Measurements from ENCODE around the gene LPCAT1.
"Not testable (repeated sequence)": the region's sequence is repeated elsewhere in the genome, so short reads cannot be mapped to it uniquely, and the experiment has no call there.

The LPCAT1 gene

DNA sequence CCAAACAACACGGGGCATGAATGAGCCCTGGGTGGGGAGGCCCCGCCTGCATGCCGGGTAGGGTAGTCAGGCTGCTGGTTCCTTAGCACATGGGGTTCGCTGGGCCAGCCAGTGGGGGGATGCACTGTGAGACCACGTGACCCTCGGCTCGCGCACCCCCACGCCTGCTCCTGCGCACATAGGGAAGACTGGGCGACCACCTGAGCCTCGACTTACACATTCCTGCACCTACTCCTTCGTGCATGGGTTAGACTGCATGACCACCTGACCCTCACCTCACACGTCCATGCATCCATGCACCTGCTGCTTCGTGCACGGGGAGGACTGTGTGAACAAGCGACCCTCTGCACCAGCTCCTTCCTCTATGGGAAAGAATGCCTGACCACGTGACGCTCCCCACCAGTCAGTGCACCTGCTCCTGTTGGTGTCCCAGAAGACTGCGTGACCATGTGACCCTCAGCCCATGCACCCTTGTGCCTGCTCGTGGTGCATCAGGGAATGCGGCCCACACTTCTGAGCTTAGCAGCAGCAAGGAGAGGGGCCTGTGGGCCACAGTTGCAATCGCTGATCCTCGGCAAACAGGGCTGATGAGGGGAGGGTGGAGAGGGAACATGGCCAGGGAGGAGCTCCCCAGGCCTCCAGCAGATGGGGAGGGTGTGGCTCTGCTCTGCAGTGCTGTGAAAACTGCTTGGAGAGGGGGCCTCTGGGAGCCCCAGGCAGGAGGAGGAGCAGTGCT, 18.1 kb downstream of the LPCAT1 start:
- no peak for DNase-seq (ENCODE audit: low read depth in 1 of 2, low spot score in 1 of 2)
- TF ChIP-seq JUND (IDR thresholded peaks at IDR 0.05; ENCODE audit: low read depth) = no peak
- in situ Hi-C loops (cut with HindIII; ENCODE audit: low pct_unique_long_range_greater_than_20kb, low sequenced_read_pairs) = no loop called here

GRCh38 chr5:1505089-1505488, 18.7 kb downstream of the LPCAT1 start:
- in situ Hi-C loops (cut with HindIII; ENCODE audit: low pct_unique_long_range_greater_than_20kb, low sequenced_read_pairs); DNase-seq (ENCODE audit: low read depth in 1 of 2, low spot score in 1 of 2): not testable (repeated sequence)

DNA sequence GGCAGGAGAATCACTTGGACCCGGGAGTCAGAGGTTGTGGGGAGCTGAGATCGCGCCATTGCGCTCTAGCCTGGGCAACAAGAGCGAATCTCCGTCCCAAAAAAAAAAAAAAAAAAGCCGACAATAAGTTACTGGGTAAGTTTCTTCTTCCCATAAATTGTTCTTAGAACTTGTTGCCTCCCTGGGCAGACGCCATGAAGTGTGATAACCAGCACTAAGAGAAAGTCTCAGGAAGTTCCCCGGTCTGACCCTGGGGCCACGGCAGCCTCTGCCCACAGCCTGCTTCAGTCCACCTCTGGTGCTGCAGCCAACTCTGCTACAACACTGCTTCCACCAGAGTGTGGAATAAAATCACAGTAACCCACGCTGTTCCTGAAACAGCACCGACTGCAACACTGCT, 19.1 kb downstream of the LPCAT1 start:
- no peak for DNase-seq (ENCODE audit: low read depth in 1 of 2, low spot score in 1 of 2)
- in situ Hi-C loops (cut with HindIII; ENCODE audit: low pct_unique_long_range_greater_than_20kb, low sequenced_read_pairs) = no loop called here
- no peak for TF ChIP-seq JUND (IDR thresholded peaks at IDR 0.05; ENCODE audit: low read depth)

DNA sequence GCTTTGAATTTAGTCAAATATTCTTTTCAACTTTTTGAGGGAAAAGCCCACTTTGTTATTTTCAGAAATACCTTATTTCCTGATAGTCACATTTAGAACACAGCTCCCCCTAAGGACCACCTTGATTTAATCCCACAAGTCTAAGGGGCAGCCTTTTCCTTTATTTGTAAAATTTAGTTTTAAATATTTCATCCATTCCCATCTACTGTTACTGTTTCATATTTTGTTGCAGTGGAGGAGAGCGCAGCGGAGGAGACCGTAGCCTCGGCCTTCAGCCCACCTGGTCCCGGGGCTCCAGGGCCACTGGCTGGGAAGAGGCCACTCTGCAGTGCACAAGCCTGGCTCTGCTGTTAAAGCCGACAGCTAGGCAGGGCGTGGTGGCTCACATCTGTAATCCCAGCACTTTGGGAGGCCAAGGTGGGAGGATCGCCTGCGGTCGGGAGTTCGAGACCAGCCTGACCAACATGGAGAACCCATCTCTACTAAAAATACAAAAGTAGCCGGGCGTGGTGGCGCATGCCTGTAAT, 19.6 kb downstream of the LPCAT1 start:
- no peak for TF ChIP-seq JUND (IDR thresholded peaks at IDR 0.05; ENCODE audit: low read depth)
- DNase-seq (ENCODE audit: low read depth in 1 of 2, low spot score in 1 of 2) = no peak
- in situ Hi-C loops (cut with HindIII; ENCODE audit: low pct_unique_long_range_greater_than_20kb, low sequenced_read_pairs) = no loop called here

GRCh38 chr5:1503241-1504068, 20.3 kb downstream of the LPCAT1 start:
- DNase-seq (ENCODE audit: low read depth in 1 of 2, low spot score in 1 of 2) = no peak
- in situ Hi-C loops (cut with HindIII; ENCODE audit: low pct_unique_long_range_greater_than_20kb, low sequenced_read_pairs) = no loop called here
- no peak for TF ChIP-seq JUND (IDR thresholded peaks at IDR 0.05; ENCODE audit: low read depth)

DNA sequence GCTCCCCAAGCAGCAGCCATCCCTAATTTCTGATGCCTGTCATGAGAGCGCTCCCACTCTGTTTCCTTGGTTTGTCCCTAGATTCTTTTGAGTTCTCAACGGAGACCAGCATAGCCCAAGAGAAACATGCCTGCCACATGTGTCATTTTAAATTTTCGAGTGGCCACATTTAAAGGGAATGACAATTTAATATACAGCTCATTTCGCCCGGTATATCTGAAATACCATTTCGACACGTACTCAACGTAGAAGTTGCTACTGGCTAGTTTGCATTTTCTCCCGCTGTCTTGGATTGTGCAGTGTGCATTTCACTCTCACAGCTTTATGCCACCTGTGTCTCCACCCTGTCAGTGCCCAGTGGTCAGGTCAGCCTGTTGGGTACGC, 21.0 kb downstream of the LPCAT1 start:
- no peak for DNase-seq (ENCODE audit: low read depth in 1 of 2, low spot score in 1 of 2)
- in situ Hi-C loops (cut with HindIII; ENCODE audit: low pct_unique_long_range_greater_than_20kb, low sequenced_read_pairs) = no loop called here
- TF ChIP-seq JUND (IDR thresholded peaks at IDR 0.05; ENCODE audit: low read depth) = no peak

DNA sequence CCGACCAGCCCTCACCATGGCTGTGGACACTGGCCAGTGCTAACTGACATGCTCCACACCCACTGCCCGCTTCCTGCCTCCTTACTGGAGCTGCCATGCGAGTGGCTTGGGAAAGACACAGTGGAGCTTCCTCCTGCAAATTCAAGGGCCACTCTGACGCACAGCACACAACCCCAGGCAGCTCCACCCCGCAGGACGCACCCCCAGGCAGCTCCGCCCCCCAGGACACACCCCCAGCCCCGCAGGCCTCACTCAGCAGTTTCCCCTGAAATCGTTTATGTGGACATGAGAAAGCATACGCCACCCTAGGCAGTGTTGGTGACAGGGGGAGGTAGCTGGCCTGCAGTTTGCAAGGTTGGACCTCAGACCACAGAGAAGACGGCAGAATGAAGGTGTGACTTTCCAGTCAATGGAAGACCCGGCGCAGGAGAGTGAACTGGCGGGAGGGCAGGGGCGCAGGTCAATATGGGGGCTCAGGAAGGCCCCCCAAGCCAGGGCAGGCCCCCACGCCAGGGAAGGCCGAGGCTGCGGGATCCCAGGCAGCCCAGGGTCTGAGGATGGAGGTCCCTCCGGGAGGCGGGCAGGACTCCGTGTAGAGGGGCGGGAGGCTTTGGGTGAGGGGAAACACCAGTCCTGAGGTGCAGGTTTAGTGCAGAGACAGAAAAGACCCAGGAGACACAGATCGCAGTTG, 21.6 kb downstream of the LPCAT1 start:
- in situ Hi-C loops (cut with HindIII; ENCODE audit: low pct_unique_long_range_greater_than_20kb, low sequenced_read_pairs) = no loop called here
- no peak for DNase-seq (ENCODE audit: low read depth in 1 of 2, low spot score in 1 of 2)
- TF ChIP-seq JUND (IDR thresholded peaks at IDR 0.05; ENCODE audit: low read depth) = no peak

DNA sequence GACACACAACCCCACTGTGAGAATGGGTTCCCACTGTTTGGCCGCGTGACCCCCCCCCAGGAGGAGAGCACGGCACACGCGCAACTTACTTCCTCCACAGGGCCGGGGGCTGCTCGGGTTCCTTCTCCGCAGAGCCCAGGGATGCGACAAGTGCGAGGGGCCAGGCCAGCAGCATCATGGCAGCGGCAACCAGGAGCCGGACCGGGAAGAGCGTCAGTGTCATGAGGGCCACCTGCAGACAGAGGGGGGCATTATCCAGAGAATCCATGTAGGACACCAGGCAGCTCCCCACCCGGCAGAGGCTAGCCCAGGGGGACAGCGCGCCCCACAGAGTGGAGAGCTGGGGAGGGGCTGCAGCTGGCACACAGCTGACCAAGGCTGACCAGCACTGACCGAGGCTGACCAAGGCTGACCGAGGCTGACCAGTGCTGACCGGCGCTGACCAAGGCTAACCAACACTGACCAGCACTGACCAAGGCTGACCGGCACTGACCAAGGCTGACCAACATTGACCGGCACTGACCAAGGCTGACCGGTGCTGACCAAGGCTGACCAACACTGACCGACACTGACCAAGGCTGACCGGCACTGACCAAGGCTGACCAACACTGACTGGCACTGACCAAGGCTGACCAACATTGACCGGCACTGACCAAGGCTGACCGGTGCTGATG, 22.3 kb downstream of the LPCAT1 start:
- in situ Hi-C loops (cut with HindIII; ENCODE audit: low pct_unique_long_range_greater_than_20kb, low sequenced_read_pairs) = no loop called here

DNA sequence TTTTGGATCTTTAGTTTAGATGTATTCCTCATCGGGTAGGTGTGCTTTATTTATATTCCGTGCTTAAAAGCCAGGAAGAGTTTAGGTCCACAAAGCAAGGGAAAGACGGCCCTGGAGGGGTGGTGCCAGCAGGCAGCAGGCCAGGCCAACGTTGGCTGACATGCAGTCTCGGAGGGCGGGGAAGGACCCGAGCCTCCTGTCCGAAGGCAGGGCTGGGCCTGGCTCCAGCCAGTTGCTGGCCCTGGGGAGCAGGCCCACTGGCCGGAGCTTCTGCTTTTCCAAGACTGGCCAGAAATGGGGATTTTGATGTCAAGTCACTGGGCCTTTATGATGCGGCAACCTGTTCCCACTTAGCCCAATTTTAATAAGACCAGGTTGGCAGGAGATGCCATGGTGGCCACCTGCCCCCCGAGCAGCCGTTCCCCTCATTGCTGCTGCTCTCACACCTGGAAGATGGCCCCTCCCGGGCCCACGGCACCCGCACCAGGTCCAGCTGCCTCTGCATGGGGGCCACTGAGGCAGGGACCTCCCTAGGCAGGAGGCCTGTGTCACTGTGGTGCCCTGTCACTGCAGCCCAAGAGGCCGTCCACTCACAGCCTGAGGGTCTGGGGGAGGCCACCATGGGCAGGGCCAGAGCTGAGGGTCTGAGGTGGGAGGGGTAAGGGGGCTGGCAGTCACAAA, 23.2 kb downstream of the LPCAT1 start:
- in situ Hi-C loops (cut with HindIII; ENCODE audit: low pct_unique_long_range_greater_than_20kb, low sequenced_read_pairs) = no loop called here
- no peak for TF ChIP-seq JUND (IDR thresholded peaks at IDR 0.05; ENCODE audit: low read depth)

More for the DNA sequence above, 22.3 kb downstream of the LPCAT1 start:
- DNase-seq (ENCODE audit: low read depth in 1 of 2, low spot score in 1 of 2) = no peak
- no peak for TF ChIP-seq JUND (IDR thresholded peaks at IDR 0.05; ENCODE audit: low read depth)

GRCh38 chr5:1499851-1500250, 23.9 kb downstream of the LPCAT1 start:
- in situ Hi-C loops (cut with HindIII; ENCODE audit: low pct_unique_long_range_greater_than_20kb, low sequenced_read_pairs) = no loop called here
- DNase-seq (ENCODE audit: low read depth in 1 of 2, low spot score in 1 of 2) = no peak
- no peak for TF ChIP-seq JUND (IDR thresholded peaks at IDR 0.05; ENCODE audit: low read depth)

More for the DNA sequence above, 23.2 kb downstream of the LPCAT1 start:
- DNase-seq (ENCODE audit: low read depth in 1 of 2, low spot score in 1 of 2) = no peak

- no peak for DNase-seq (ENCODE audit: low read depth in 1 of 2, low spot score in 1 of 2)
- no peak for TF ChIP-seq JUND (IDR thresholded peaks at IDR 0.05; ENCODE audit: low read depth)
- in situ Hi-C loops (cut with HindIII; ENCODE audit: low pct_unique_long_range_greater_than_20kb, low sequenced_read_pairs) = no loop called here
Measured at GRCh38 chr5:1498623-1499416, 24.9 kb downstream of the LPCAT1 start.
